HG03558 (cell line): ENCODE measurements around the gene PLOD3.

Experiments used
- ATAC-seq: cut with Tn5 transposase; IDR thresholded peaks from one replicate; pipeline ENCODE4 v1.9.1; 2021; ENCODE audit warnings: moderate number of reproducible peaks; ENCODE audit not compliant: unreplicated experiment; ENCODE audit errors: extremely low read depth

The PLOD3 gene

DNA sequence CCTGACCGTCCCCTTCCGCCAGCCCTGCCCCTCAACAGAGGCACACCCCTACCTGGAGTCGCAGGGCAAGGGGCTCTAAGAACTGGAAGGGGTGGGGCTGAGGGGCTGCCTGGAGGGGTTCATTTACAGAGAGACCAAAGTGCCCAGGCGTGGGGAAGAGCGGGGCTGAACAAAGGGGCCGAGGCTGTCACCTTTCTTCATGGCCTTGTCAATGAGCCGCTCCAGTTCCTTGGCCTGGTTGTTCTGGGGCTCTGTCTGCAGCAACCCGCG lies 22.5 kb upstream of the PLOD3 start:
- ATAC-seq: no peak

- no peak for ATAC-seq
Measured at GRCh38 chr7:101239191-101239950, 22.0 kb upstream of the PLOD3 start.

DNA sequence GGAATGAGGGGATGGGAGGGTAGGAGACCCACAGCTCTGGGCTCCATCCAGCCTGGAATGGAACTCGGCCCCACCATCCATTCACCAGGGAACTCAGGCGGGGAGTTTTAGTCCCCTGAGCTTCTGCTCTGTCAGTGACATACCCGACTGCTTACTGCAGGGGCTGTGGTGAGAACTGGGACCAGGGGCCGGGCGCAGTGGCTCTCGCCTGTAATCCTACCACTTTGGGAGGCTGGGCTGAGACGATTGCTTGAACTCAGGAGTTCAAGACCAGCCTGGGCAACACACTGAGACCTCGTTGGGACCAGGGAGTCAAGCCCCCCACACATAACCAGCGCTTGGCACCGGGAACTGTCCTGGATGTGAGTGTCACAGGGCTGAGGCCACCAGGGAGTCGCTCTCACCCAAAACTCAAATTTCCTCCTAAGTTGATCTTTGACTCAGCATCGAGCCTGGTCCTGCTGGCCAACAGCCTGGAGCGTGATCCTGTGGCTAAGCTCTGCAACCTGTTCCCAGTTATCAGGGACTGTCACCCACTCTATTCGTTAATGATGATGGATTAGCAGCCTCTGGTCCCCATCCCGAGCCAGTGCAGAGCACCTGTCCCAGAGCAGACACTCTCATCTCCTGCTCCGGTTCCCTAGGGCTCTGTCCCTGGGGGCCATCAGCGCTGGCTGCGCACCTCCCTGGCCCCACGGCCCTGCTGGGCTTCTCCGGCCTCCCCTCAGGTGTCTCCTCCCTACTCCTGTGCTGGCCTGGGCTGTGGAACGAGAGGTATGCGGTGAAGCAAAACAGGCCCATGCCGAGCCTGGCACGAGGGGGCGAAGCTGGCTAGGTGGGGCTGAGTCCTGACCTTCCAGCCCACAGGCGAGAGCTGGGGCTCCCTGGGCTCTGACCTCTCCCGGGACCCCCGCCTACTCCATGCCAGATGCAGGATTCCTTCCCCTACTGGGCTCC lies 21.1 kb upstream of the PLOD3 start:
- no peak for ATAC-seq

DNA sequence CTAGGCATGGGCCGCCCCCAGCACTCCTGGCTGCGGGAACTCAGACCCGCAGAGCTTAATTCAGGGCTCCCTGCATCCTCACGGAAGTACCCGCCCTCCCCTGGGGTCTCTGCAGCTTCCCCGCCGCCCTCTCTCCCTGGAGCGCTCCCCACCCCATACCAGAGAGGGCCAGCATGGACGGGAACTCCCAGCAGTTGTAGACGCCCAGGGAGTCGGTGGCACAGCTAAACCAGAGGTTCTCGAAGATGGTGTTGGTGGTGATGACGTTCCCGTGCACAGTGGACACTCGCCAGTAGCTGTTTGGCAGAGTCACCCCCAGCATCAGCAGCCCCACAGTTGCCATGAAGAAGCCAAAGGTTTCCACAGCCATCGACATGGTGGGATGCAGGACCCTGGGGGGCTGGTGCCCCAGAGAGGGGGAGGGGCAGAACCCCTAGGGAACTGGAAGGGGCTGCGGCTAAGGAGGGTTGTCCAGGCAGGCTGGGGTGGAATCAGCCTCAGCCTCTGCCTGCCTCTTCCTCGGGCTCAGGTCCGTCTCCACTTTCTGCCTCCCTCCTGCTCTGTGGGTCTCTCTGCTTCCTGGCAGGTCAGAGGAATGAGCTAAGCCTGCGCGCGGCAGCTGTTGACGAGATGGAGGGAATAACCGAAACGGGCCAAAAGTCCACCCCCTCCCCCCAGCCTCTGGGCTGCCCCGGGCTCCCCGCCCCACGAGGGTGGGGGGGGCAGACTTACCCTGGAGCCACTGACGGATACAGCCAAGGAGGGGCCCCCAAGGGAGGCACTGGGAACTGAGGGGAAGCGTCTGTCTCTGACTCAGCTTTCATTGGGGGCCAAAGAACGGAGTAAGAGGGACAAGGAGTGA lies 20.1 kb upstream of the PLOD3 start, which contains the start of gene CLDN15:
Gene CLDN15 (minus strand): TSS at position 597 of the 862 bp plus-strand sequence. CDS start 221 bp downstream, at position 376.
- ATAC-seq: no peak

- no peak for ATAC-seq
Measured at GRCh38 chr7:101236292-101236835, 19.0 kb upstream of the PLOD3 start.

- ATAC-seq: no peak
Measured at GRCh38 chr7:101235522-101235921, 18.1 kb upstream of the PLOD3 start.

DNA sequence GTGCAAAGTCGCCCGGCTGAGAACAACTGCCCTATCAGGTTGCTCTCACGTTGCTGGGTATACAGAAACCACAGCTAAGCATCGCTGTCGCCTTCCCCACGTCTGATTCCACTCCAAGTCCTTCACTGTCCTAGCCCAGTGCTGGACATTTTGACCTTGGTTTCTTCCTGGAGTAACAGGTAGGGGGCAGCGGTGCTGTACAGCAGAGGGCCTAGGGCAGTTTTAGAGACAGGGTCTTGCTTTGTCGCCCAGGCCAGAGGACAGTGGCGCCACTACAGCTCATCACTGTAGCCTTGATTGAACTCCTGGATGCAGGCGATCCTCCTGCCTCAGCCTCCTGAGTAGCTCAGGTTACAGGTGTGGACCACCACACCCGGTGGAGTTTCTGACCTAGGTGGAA lies 17.7 kb upstream of the PLOD3 start:
- no peak for ATAC-seq

- ATAC-seq: no peak
Measured at GRCh38 chr7:101234636-101235035, 17.3 kb upstream of the PLOD3 start.

DNA sequence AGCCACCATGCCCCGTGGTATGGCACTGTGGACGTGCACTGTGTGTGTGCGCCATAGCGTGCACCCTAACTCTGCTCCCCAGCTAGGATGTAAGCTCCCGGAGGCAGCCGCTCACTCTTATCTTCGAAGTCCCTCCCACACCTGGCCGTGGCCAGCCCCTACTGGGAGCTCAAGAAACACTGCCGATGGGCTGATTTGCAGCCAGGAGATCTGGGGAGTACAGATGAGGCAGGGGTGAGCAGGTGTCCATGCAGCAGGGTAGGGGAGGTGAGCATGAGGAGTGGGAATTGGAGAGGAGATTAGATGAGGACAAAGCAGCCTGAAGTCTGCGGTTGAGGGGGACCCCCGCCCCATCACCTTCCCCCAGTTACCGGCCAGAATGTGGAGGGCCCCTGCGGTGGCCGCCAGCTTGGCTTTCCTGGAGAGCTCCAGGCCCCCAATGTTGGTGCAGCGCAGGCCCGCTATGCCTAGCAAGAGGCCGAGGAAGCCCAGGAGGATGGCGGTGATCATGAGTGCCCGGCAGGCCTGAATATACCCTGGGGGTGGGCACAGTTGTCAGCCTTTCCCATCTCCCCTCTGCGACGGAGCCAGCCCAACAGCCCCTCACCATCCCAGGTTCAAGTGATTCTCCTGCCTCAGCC lies 16.6 kb upstream of the PLOD3 start:
- no peak for ATAC-seq

DNA sequence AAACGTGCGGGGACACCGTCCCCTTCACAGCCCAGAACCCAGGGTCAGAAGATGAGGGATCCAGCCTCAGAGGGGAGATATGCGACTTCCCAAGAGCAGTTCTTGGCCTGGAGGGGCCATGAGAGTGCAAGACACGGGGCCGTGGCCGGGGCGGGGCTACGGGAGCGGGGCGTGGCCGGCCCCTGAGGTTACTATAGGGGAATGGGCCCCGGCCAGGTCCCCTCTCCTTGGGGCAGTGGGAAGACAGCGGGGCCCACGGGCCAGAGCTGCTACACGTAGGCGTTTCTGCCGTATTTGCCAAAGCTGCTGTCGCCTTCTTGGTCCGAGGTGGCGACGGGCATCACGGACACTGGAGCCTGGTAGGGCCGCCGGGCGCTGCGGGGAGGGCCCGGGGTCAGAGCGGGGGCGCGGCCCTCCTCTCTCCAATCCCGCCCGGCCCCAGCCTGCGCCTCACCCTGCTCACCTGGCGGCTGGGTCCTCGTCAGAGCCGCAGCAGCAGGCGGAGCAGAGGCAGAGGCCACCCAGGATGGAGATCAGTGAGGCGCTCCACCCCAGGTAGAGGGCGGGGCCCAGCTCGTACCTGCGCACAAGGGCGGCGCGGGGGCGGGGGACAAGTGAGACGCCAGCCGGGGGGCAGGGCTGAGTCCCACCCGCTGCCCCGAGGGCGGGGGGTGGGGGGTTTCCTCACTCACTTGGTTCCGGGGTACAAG lies 14.9 kb upstream of the PLOD3 start:
- no peak for ATAC-seq

DNA sequence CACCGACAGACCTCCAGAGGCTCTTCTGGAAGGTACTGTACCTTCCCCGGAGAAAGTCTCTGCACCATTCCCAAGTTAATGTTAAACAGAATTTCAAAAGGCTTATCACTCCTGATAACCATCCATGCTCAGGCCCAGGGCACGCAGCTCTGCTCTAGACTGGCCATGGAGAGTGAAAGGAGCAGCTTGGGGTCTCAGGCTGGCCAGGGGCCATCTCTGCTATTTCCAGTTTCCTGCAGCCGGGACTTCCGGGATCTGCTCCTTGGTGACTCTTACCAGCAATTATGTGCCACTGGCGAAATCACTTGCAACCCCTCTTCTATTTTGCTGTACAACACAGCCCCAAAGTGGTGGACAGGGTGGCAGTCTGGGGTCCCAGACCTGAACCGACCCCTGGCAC lies 14.3 kb upstream of the PLOD3 start:
- no peak for ATAC-seq

DNA sequence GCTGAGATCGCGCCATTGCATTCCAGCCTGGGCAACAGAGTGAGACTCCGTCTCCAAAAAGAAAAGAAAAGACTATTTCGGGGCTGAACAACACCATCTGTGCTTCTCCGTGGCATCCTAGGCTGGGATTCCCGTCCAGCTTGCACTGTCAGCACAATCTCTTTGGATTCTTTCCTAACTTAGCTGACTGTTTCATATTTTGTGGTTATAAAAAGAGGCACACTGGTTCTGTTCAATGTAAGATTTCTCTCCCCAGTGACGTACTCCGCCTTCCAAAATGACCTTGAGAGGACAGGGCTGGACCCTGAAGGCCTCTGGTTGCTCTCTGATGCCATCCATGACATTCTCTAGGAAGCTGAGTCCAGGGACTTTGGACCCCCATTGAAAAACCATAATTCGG lies 9.3 kb upstream of the PLOD3 start:
- no peak for ATAC-seq

DNA sequence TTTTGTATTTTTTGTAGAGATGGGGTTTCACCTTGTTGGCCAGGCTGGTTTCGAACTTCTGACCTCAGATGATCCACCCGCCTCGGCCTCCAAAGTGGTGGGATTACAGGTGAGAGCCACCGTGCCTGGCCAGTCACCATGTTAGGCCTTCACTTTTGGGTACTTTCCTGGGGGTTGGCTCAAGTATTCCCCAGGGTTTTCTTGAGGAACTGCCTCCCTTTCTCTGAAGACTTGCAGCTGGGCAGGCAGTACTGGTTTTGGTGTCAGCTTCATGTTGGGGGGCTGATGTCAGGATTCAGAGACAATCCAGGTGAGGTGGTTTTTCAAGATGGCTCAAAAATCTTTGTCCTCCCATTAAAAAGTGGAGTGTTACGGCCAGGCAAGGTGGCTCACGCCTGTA lies 8.3 kb upstream of the PLOD3 start:
- ATAC-seq: no peak

GRCh38 chr7:101223528-101223927 lies 6.1 kb upstream of the PLOD3 start:
- ATAC-seq: no peak

- no peak for ATAC-seq
Measured at GRCh38 chr7:101222275-101222830, 5.0 kb upstream of the PLOD3 start.

GRCh38 chr7:101220295-101220694 lies 2.9 kb upstream of the PLOD3 start:
- ATAC-seq: no peak

GRCh38 chr7:101218236-101219125 lies 1.1 kb upstream of the PLOD3 start:
- ATAC-seq: no peak

- peak; percentile 6 for ATAC-seq
Measured at GRCh38 chr7:101216860-101217387, 457 bp downstream of the PLOD3 start.
